GM19043 (cell line): Measurements from ENCODE around the gene CEP68.

ENCODE experiments used
- ATAC-seq: cut with Tn5 transposase; IDR thresholded peaks from one replicate; pipeline ENCODE4 v1.9.1; 2021; ENCODE audit warnings: low read depth; ENCODE audit not compliant: unreplicated experiment

The CEP68 gene

GRCh38 chr2:65055422-65056214, 598 bp upstream of the CEP68 start:
- ATAC-seq = peak; percentile 29

- no peak for ATAC-seq
These were observed 799 bp downstream of the CEP68 start for GRCh38 chr2:65057054-65057375.

- peak; percentile 26 for ATAC-seq
These were observed 1.3 kb downstream of the CEP68 start for GRCh38 chr2:65057391-65058052.

GRCh38 chr2:65059071-65059470, 2.9 kb downstream of the CEP68 start:
- no peak for ATAC-seq

- ATAC-seq = no peak
These were observed 5.1 kb downstream of the CEP68 start for GRCh38 chr2:65061146-65061909.

GRCh38 chr2:65061910-65062339, 5.7 kb downstream of the CEP68 start:
- no peak for ATAC-seq

- no peak for ATAC-seq
These were observed 6.9 kb downstream of the CEP68 start for GRCh38 chr2:65062843-65063825.

GRCh38 chr2:65064728-65065552, 8.7 kb downstream of the CEP68 start:
- ATAC-seq = peak; percentile 76

- ATAC-seq = no peak
These were observed 11.8 kb downstream of the CEP68 start for GRCh38 chr2:65067806-65068553.

- no peak for ATAC-seq
These were observed 13.2 kb downstream of the CEP68 start for GRCh38 chr2:65069439-65069824.

- no peak for ATAC-seq
These were observed 14.1 kb downstream of the CEP68 start for GRCh38 chr2:65070172-65070830.

GRCh38 chr2:65070856-65071255, 14.6 kb downstream of the CEP68 start:
- no peak for ATAC-seq

GRCh38 chr2:65071499-65072180, 15.4 kb downstream of the CEP68 start:
- no peak for ATAC-seq

- ATAC-seq = no peak
These were observed 16.2 kb downstream of the CEP68 start for GRCh38 chr2:65072181-65072970.

GRCh38 chr2:65073879-65074565, 17.8 kb downstream of the CEP68 start:
- ATAC-seq = no peak

GRCh38 chr2:65075176-65075575, 19.0 kb downstream of the CEP68 start:
- ATAC-seq = no peak
